ENCODE data around the gene COL20A1.

DNA sequence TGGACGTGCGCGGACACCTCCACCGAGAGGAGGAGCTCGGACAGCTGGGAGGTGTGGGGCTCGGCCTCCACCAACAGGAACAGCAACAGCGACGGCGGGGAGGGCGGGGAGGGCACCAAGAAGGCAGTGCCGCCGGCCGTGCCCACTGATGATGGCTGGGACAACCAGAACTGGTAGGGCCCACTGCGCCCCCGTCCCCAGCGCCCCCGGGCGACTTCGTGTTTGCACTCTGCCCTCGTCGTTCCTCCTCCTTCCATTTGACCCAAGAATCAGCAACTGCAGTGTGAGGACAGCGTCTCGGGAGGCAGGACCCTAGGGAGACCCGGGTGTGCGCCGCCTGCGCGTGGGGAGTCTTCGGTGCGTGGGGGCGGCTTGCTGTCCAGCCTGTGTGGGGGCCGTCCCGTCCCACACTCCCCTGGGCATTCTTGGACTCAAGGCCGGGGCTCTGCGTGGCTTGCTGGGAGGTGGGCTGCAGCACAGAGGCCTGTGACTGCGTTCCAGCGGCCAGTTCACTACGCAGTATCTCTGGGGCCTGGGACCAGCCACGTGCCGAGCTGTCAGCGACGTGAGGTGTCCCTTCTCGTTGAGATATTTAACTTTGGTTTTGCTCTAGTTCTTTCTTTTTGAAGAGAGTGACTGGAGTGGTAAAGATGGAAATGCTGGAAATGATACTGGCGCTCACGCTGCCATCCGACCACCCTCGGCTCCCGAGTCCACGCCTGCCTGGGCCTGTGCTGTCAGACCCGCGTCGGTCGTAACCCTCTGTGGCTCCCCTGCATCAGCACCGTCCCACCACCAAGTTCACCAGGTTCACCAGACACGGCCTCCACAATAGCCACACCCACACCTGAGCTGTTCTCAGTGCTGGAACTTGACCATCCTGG is 5.0 kb upstream of the COL20A1 start:
- TF ChIP-seq, protein P1, sequence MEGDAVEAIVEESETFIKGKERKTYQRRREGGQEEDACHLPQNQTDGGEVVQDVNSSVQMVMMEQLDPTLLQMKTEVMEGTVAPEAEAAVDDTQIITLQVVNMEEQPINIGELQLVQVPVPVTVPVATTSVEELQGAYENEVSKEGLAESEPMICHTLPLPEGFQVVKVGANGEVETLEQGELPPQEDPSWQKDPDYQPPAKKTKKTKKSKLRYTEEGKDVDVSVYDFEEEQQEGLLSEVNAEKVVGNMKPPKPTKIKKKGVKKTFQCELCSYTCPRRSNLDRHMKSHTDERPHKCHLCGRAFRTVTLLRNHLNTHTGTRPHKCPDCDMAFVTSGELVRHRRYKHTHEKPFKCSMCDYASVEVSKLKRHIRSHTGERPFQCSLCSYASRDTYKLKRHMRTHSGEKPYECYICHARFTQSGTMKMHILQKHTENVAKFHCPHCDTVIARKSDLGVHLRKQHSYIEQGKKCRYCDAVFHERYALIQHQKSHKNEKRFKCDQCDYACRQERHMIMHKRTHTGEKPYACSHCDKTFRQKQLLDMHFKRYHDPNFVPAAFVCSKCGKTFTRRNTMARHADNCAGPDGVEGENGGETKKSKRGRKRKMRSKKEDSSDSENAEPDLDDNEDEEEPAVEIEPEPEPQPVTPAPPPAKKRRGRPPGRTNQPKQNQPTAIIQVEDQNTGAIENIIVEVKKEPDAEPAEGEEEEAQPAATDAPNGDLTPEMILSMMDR (IDR thresholded peaks at IDR 0.05; ENCODE audit: low read depth, low read length), result no peak
- TF ChIP-seq POLR2A (IDR thresholded peaks at IDR 0.05; ENCODE audit: extremely low read depth, insufficient read length), result no peak
- TF ChIP-seq, protein P2, sequence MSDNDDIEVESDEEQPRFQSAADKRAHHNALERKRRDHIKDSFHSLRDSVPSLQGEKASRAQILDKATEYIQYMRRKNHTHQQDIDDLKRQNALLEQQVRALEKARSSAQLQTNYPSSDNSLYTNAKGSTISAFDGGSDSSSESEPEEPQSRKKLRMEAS (IDR thresholded peaks at IDR 0.05; ENCODE audit: low read depth, low read length), result no peak

Measured in NB4 (cell line).